GM12891 (cell line): ENCODE measurements around the gene IL17B.

Source experiments
- PAX5 ChIP-seq: IDR thresholded peaks from 2 replicates; pipeline ENCODE4 v1.6.1; 2011; ENCODE audit warnings: low read length, moderate library complexity, mild to moderate bottlenecking; ENCODE audit not compliant: insufficient read depth, severe bottlenecking
- POLR2A ChIP-seq: IDR thresholded peaks from 2 replicates; pipeline ENCODE4 v1.6.1; 2011; ENCODE audit warnings: low read depth, low read length, control low read depth
- POLR2AphosphoS5 ChIP-seq: IDR thresholded peaks from 2 replicates; pipeline ENCODE4 v1.6.1; 2011; ENCODE audit warnings: low read depth, low read length, control low read depth
- SPI1 ChIP-seq: IDR thresholded peaks from 2 replicates; pipeline ENCODE4 v1.6.1; 2011; ENCODE audit warnings: low read depth, low read length, control low read depth

DNA sequence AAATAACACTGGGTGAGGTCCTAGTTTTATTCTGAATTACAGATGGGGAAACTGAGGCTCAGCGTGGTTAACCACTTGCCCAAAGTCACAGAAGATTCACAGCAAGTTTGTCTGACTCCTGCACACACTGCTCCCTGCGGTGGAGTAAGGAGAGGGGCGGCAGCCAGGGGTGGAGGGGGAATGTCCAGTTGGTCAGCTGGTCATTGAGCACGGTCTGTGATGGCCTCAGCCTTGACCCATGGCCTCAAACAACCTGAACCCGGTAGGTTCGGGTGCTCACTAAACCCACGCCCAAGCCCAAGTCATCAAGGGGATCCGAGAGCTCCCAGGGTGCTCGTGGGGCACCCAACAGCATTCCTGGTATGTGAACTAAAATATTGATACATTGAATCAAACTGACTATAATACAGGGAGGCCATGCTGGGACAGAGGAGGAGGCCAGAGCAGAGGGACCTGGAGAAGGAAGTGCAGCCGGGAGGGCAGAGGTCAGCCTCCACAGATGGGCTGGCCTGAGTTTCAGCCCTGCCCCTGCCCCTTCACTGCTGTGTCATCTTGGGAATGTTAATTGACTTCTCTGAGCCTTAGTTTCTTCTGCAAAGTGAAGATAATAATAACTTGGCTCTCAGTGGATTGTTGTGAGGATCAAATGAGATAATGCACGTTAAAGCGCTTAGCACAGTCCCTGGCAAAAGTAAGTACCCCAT, 3.6 kb upstream of the IL17B start:
- no peak for TF ChIP-seq POLR2A
- TF ChIP-seq POLR2AphosphoS5 = no peak
- no peak for TF ChIP-seq SPI1
- TF ChIP-seq PAX5 = no peak
